HEK293T (cell line): ENCODE measurements around the gene NAPB.

Experiments
- ELF4 ChIP-seq: fragments of 450-650 bp; IDR thresholded peaks from 2 replicates; pipeline ENCODE4 v1.6.1; 2017; ENCODE audit warnings: antibody characterized with exemption
- LEF1 ChIP-seq: fragments of 450-650 bp; IDR thresholded peaks from 2 replicates; pipeline ENCODE4 v1.6.1; 2017; ENCODE audit warnings: mild to moderate bottlenecking, borderline replicate concordance
- SP1 ChIP-seq: fragments of 450-650 bp; IDR thresholded peaks from 2 replicates; pipeline ENCODE4 v1.6.1; 2017
- TARDBP ChIP-seq: fragments of 450-650 bp; IDR thresholded peaks from 2 replicates; pipeline ENCODE4 v1.6.1; 2016

- TF ChIP-seq SP1 (no peak), LEF1 (no peak), TARDBP (no peak), ELF4 (no peak)
Observed at GRCh38 chr20:23407781-23408464, 13.4 kb downstream of the NAPB start.
